Trophoblast cell (in vitro differentiated cells and primary cell): Measurements from ENCODE around the gene RBM20.

ENCODE experiments used
- DNase-seq, 2 donors: peaks; one replicate each; pipeline ENCODE4 v3.0.0-alpha.2; 2016
- H2AFZ ChIP-seq: 2 replicates; pipeline ENCODE4 v1.6.1; 2013; ENCODE audit warnings: low read length, moderate library complexity, mild to moderate bottlenecking; ENCODE audit not compliant: insufficient read depth, poor library complexity
- H2AK5ac ChIP-seq: 2 replicates; pipeline ENCODE4 v1.6.1; 2013; ENCODE audit warnings: mild to moderate bottlenecking, low read length
- H2BK120ac ChIP-seq: 2 replicates; pipeline ENCODE4 v1.6.1; 2013; ENCODE audit warnings: low read length, mild to moderate bottlenecking, moderate library complexity; ENCODE audit not compliant: insufficient read depth, poor library complexity
- H2BK12ac ChIP-seq: 2 replicates; pipeline ENCODE4 v1.6.1; 2013; ENCODE audit warnings: mild to moderate bottlenecking, low read length, moderate library complexity
- H2BK5ac ChIP-seq: 2 replicates; pipeline ENCODE4 v1.6.1; 2013; ENCODE audit warnings: low read length, low read depth, moderate library complexity, mild to moderate bottlenecking; ENCODE audit not compliant: poor library complexity
- H3K14ac ChIP-seq: 2 replicates; pipeline ENCODE4 v1.6.1; 2013; ENCODE audit warnings: mild to moderate bottlenecking, low read length
- H3K18ac ChIP-seq: 2 replicates; pipeline ENCODE4 v1.6.1; 2013; ENCODE audit warnings: mild to moderate bottlenecking, low read length
- H3K23ac ChIP-seq: 2 replicates; pipeline ENCODE4 v1.6.1; 2013; ENCODE audit warnings: low read length
- H3K27ac ChIP-seq: 2 replicates; pipeline ENCODE4 v1.5.1; 2013; ENCODE audit warnings: low read depth, mild to moderate bottlenecking, inconsistent platforms, low read length, moderate library complexity
- H3K27me3 ChIP-seq: 2 replicates; pipeline ENCODE4 v1.6.1; 2013; ENCODE audit warnings: inconsistent platforms, mild to moderate bottlenecking, low read length, moderate library complexity; ENCODE audit not compliant: insufficient read depth
- H3K36me3 ChIP-seq, 2 experiments: 1 replicate in 1 of 2; 2 replicates in 1 of 2; pipeline ENCODE4 v1.6.1; 2013; ENCODE audit warnings: low read length in 2 of 2, mild to moderate bottlenecking in 2 of 2, moderate library complexity in 1 of 2; ENCODE audit not compliant: insufficient read depth in 2 of 2, control insufficient read depth in 1 of 2
- H3K4ac ChIP-seq: 2 replicates; pipeline ENCODE4 v1.6.1; 2013; ENCODE audit warnings: low read depth, mild to moderate bottlenecking, low read length, moderate library complexity
- H3K4me1 ChIP-seq, 2 experiments: 1 replicate in 1 of 2; 2 replicates in 1 of 2; pipeline ENCODE4 v1.6.1; 2013; ENCODE audit warnings: low read length in 2 of 2, mild to moderate bottlenecking in 2 of 2, moderate library complexity in 1 of 2; ENCODE audit not compliant: insufficient read depth in 2 of 2, control insufficient read depth in 1 of 2
- H3K4me2 ChIP-seq: 2 replicates; pipeline ENCODE4 v1.6.1; 2013; ENCODE audit warnings: inconsistent platforms, mild to moderate bottlenecking, low read length, moderate library complexity
- H3K4me3 ChIP-seq: 2 replicates; pipeline ENCODE4 v1.5.1; 2013; ENCODE audit warnings: mild to moderate bottlenecking, low read depth, low read length, inconsistent platforms
- H3K79me1 ChIP-seq: one replicate; pipeline ENCODE4 v1.6.1; 2013; ENCODE audit warnings: low read length
- H3K79me2 ChIP-seq: 2 replicates; pipeline ENCODE4 v1.6.1; 2013; ENCODE audit warnings: low read length, mild to moderate bottlenecking; ENCODE audit not compliant: control insufficient read depth, insufficient read depth, poor library complexity
- H3K9ac ChIP-seq: 2 replicates; pipeline ENCODE4 v1.6.1; 2013; ENCODE audit warnings: mild to moderate bottlenecking, low read length
- H3K9me3 ChIP-seq: 2 replicates; pipeline ENCODE4 v1.6.1; 2013; ENCODE audit warnings: low read depth, mild to moderate bottlenecking, control low read depth, inconsistent platforms, low read length; ENCODE audit not compliant: insufficient read depth
- H4K12ac ChIP-seq: 2 replicates; pipeline ENCODE4 v1.6.1; 2013; ENCODE audit warnings: low read depth, mild to moderate bottlenecking, low read length, moderate library complexity
- H4K8ac ChIP-seq: 2 replicates; pipeline ENCODE4 v1.6.1; 2013; ENCODE audit warnings: low read depth, mild to moderate bottlenecking, low read length, moderate library complexity
- H4K91ac ChIP-seq: one replicate; pipeline ENCODE4 v1.6.1; 2013; ENCODE audit warnings: low read depth, mild to moderate bottlenecking, low read length, moderate library complexity
- WGBS: extraction: QIAGEN DNeasy Blood & Tissue Kit; methylation state at CpG from one replicate; pipeline ENCODE4 v1.1.7; 2013; ENCODE audit warnings: missing lambda C conversion rate; ENCODE audit not compliant: insufficient read length, insufficient coverage; ENCODE audit errors: extremely low coverage; 5-methylcytosine and 5-hydroxymethylcytosine counted together

RBM20 gene

DNA sequence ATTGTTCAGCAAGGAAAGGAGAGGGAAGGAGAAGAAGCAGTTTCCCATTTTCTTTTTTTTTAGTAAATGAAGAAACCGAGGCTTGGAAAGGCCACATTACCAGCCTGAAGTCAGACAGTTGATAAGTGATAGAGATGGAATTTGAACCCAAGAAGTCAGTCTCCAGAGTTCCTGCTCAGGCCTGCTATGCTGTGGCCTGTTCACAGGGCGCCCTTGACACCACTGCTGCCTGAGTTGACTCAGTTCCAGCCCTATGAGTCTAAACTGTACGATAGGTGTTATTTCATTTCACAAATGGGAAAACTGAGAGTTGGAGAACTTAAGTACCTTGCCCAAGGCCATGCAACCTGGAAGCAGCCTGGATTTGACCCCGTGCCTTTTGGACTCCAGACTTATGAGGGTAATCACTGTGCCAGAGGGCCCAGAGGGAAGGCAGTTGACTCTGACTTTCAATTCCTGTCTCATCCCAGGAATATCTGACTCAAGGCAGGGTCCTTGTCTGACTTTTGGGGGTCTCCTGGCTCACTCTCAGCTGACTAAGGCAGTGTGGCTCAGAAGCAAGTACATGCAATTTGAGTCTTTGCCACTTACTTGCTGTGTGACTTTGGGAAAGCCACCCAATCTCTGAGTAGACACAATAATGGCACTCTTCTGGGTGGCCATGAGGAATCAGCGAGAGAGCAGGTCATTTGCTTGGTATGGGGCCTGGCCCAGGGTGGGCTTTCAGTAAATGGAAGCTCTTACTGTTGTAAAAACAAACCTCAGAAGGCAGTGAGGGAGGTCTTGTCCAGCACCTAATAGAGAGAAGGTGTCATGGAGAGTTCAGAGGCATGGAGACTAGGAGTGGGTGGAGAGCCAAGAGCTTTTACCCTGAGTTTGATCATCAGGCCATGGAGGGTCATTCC lies 17.9 kb upstream of the RBM20 start:
- H3K79me1 ChIP-seq = no peaks in the 10 kb centered on the region
- H3K27me3 ChIP-seq = no peaks in the 10 kb centered on the region
- no peak overlapping the region for H3K18ac ChIP-seq
- no peak overlapping the region for H4K8ac ChIP-seq
- H3K4me1 ChIP-seq = no peaks in the 10 kb centered on the region
- H2BK12ac ChIP-seq = no peak overlapping the region
- no peak overlapping the region for H3K27ac ChIP-seq
- H2AFZ ChIP-seq = no peak overlapping the region
- no peak overlapping the region for H4K12ac ChIP-seq
- H3K23ac ChIP-seq = no peak overlapping the region
- no peak overlapping the region for H2AK5ac ChIP-seq
- no peak overlapping the region for H3K4me2 ChIP-seq
- H2BK5ac ChIP-seq = no peak overlapping the region
- H3K14ac ChIP-seq = no peak overlapping the region
- no peak overlapping the region for H4K91ac ChIP-seq
- no peak overlapping the region for H3K9ac ChIP-seq
- H3K79me2 ChIP-seq = no peaks in the 10 kb centered on the region
- H3K36me3 ChIP-seq = no peaks in the 10 kb centered on the region
- DNase-seq = no peak
- H2BK120ac ChIP-seq = no peak overlapping the region
- H3K4ac ChIP-seq = no peak overlapping the region
- H3K9me3 ChIP-seq = no peaks in the 10 kb centered on the region
- WGBS = no CpG with 5 or more reads among the region's 5 CpGs
- H3K4me3 ChIP-seq = no peak overlapping the region

DNA sequence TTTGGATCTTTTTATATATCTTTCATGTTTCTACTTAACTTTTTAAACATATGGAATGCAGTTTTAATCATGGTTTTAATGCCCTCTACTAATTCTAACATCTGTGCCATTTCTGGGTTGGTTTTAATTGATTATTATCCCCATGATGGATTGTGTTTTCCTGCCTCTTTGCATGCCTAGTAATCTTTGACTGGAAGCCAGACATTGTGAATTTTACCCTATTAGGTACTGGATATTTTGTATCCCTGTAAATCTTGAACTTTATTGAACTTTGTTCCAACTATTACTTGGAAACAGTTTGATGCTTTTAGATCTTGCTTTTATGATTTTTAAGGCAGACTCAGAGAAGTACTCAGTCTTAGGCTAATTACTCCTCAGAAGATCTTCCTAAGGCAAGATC lies 16.0 kb upstream of the RBM20 start:
- Histone ChIP-seq H2AK5ac (no peak overlapping the region), H3K9ac (no peak overlapping the region), H3K36me3 (no peaks in the 10 kb centered on the region), H3K4ac (no peak overlapping the region), H3K4me2 (no peak overlapping the region), H3K14ac (no peak overlapping the region), H3K79me1 (no peaks in the 10 kb centered on the region), H3K23ac (no peak overlapping the region), H2BK5ac (no peak overlapping the region), H3K4me1 (no peaks in the 10 kb centered on the region), H3K9me3 (no peaks in the 10 kb centered on the region), H2AFZ (no peak overlapping the region), H3K4me3 (no peak overlapping the region), H2BK120ac (no peak overlapping the region), H4K12ac (no peak overlapping the region), H3K79me2 (no peaks in the 10 kb centered on the region), H2BK12ac (no peak overlapping the region), H3K27me3 (no peaks in the 10 kb centered on the region), H3K27ac (no peak overlapping the region), H3K18ac (no peak overlapping the region), H4K8ac (no peak overlapping the region), H4K91ac (no peak overlapping the region)
- DNase-seq = no peak

GRCh38 chr10:110629680-110630191 lies 14.4 kb upstream of the RBM20 start:
- WGBS = no CpG with 5 or more reads among the region's 3 CpGs
- Histone ChIP-seq H3K18ac (no peak overlapping the region), H3K9ac (no peak overlapping the region), H3K4me3 (no peak overlapping the region), H3K4me2 (no peak overlapping the region), H3K27ac (no peak overlapping the region), H3K4me1 (no peaks in the 10 kb centered on the region), H3K27me3 (no peaks in the 10 kb centered on the region), H2BK5ac (no peak overlapping the region), H2AFZ (no peak overlapping the region), H2AK5ac (no peak overlapping the region), H3K14ac (no peak overlapping the region), H2BK12ac (no peak overlapping the region), H3K23ac (no peak overlapping the region), H4K8ac (no peak overlapping the region), H4K12ac (no peak overlapping the region), H3K36me3 (no peaks in the 10 kb centered on the region), H3K79me2 (no peaks in the 10 kb centered on the region), H3K9me3 (no peaks in the 10 kb centered on the region), H3K79me1 (no peaks in the 10 kb centered on the region), H3K4ac (no peak overlapping the region), H2BK120ac (no peak overlapping the region), H4K91ac (no peak overlapping the region)
- DNase-seq = no peak

- Histone ChIP-seq H3K23ac (no peak overlapping the region), H4K8ac (no peak overlapping the region), H3K18ac (no peak overlapping the region), H2BK5ac (no peak overlapping the region), H3K79me2 (no peaks in the 10 kb centered on the region), H2BK12ac (no peak overlapping the region), H2AFZ (no peak overlapping the region), H3K4me3 (no peak overlapping the region), H3K79me1 (no peaks in the 10 kb centered on the region), H4K12ac (no peak overlapping the region), H4K91ac (no peak overlapping the region), H3K9ac (no peak overlapping the region), H3K27me3 (no peaks in the 10 kb centered on the region), H3K14ac (no peak overlapping the region), H3K4me2 (no peak overlapping the region), H3K4me1 (no peaks in the 10 kb centered on the region), H3K9me3 (no peaks in the 10 kb centered on the region), H3K27ac (no peak overlapping the region), H3K36me3 (no peaks in the 10 kb centered on the region), H2AK5ac (no peak overlapping the region), H2BK120ac (no peak overlapping the region), H3K4ac (no peak overlapping the region)
- no peak for DNase-seq
Observed at GRCh38 chr10:110631934-110632333, 12.2 kb upstream of the RBM20 start.
